HG03342 (cell line): ENCODE results near the gene IGFL4.
"Not testable (repeated sequence)": the region's sequence is repeated elsewhere in the genome, so short reads cannot be mapped to it uniquely, and the experiment has no call there.

ENCODE experiments used
- ATAC-seq: cut with Tn5 transposase; IDR thresholded peaks from one replicate; pipeline ENCODE4 v1.9.1; 2021; ENCODE audit warnings: mild to moderate bottlenecking, moderate library complexity; ENCODE audit not compliant: unreplicated experiment

Gene IGFL4

GRCh38 chr19:46040952-46041500 is at the start of gene IGFL4:
IGFL4 (minus strand) TSS chr19:46041002; CDS start chr19:46040962, 40 bp downstream.
- ATAC-seq: no peak

DNA sequence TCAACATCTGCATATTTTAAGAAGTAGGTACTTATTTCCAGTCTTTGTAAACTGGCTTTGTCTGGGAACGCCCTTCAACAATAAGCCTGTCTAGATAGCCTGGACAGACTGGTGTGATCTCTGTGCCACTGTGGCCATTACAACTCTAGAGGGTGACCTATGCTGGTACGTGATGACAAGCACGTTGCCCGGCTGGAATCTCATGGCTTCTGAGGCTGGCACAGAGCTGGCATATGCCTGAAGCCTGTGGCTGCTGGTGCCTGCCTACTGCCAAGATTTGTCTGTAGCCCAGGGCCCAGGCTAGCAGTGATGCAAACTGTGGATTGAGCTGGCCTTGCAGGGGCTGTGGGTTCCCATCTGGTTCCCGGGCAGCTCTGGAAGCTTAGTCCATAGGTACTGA is 49.6 kb upstream of the IGFL4 start:
- no peak for ATAC-seq

GRCh38 chr19:46089432-46089831 is 48.6 kb upstream of the IGFL4 start:
- ATAC-seq: no peak

DNA sequence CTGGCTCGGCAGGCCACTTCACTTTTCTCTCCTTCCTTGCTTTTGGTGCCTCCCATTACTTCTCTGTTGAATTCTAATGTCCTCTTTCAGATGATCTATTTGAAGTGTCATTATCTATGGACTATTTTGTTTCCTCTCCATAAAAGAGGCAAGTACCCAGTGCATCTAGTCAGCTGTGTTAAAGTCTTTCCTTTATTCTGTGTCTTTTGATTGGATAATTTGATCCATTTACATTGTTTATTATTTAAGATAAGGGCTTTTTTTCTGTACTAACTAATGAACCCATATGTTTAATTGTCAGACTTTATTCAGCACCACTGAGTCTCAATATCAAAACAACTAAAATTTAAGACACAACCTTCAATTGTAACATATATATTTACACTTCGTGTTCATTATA is 47.3 kb upstream of the IGFL4 start:
- ATAC-seq: no peak

DNA sequence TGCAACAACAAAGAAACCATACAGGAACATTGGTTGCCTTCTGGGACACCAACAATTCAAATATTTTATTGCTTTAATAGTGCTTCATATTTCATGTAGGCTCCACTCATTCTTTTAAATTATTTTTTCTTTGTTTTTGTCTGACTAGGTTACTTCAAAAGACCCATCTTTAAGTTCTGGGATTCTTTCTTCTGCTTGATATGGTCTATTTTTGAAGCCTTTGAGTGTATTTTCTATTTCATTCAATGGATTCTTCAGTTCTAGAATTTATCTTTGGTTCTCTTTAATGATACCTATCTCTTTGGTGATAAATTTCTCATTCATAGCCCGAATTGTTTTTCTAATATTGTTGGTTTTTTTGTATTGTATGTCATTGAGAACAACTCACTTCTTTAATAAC is 45.1 kb upstream of the IGFL4 start:
- ATAC-seq: no peak

GRCh38 chr19:46082728-46083050 is 41.9 kb upstream of the IGFL4 start:
- ATAC-seq: no peak

DNA sequence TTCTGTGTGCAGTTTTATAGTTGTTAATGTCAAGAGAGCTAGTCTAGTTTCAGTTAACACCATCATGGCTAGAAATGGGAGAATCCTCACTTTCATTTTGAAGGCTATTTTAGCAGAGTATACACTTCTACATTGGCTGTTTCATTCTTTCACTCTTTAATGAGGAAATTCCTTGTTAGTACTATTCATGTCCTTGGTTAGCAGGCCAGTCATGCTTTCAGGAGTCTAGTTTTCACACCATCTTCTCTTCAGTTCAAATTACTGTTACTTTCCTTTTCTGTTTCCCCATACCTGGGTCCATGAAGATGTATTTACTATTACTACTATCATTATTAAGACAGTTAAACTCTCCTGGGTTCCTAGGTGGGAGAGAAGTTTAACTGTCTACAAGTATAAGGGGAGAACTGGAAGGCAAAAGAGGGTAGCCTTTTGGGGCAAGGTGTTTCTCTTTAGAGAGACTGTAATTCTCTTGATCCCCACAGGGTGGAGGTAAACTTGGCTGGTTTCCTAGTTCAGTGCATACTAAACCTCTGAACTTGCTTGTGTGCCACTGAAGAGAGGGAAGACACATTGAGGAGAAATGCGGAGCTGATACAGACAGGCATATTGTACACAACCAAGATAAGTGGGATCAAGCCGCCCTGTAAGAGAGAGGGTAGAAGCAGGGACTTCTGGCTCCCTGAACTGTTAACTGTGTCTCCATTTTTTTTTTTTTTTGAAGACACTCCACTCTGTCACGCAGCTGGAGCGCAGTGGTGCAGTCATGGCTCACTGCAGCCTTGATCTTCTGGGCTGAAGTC is 41.3 kb upstream of the IGFL4 start:
- ATAC-seq: no peak

- no peak for ATAC-seq
Observed at GRCh38 chr19:46080561-46080960, 39.8 kb upstream of the IGFL4 start.

DNA sequence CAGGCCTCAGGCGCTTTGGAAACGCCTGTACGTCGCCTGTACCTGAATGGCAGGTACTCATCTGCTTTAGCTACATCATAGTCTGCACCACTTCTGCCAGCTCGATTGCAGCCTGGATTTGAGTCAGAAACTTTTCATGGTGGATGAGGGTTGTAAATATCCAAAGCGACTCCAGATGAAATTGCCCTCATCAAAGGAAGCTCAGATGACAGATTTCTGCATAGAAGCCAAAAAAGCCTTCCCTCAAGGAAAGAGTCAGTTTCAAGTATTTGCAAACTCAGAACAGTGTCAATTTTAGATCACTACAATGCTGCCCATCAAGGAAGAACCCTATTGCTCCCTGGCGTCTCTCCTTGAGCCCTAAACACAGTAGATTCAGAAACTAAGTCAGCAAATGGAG is 38.8 kb upstream of the IGFL4 start:
- no peak for ATAC-seq

DNA sequence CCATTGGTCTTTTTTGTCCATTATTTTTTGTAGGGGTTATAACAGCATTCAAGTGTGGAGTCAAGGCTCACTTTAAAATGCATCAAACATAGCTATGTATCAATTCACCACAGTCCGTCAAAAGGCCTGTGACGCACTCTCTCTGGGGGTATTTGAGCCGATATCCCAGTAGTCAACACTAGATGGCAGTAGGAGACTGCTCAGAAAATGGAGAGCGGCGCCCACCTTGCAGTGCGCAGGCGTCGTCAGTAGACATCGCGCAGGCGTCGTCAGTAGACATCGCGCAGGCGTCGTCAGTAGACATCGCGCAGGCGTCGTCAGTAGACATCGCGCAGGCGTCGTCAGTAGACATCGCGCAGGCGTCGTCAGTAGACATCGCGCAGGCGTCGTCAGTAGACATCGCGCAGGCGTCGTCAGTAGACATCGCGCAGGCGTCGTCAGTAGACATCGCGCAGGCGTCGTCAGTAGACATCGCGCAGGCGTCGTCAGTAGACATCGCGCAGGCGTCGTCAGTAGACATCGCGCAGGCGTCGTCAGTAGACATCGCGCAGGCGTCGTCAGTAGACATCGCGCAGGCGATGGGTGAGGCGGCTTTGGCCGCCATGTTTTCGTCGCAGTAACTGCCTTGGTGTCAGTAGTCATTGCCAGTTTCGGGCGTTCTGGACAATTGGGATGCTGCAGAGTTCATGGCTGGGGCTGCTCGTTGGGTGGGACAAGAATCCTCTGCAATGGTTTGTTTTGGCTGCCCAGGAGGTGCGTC is 38.0 kb upstream of the IGFL4 start:
- not testable (repeated sequence) for ATAC-seq

- ATAC-seq: no peak
Observed at GRCh38 chr19:46077815-46078167, 37.0 kb upstream of the IGFL4 start.

DNA sequence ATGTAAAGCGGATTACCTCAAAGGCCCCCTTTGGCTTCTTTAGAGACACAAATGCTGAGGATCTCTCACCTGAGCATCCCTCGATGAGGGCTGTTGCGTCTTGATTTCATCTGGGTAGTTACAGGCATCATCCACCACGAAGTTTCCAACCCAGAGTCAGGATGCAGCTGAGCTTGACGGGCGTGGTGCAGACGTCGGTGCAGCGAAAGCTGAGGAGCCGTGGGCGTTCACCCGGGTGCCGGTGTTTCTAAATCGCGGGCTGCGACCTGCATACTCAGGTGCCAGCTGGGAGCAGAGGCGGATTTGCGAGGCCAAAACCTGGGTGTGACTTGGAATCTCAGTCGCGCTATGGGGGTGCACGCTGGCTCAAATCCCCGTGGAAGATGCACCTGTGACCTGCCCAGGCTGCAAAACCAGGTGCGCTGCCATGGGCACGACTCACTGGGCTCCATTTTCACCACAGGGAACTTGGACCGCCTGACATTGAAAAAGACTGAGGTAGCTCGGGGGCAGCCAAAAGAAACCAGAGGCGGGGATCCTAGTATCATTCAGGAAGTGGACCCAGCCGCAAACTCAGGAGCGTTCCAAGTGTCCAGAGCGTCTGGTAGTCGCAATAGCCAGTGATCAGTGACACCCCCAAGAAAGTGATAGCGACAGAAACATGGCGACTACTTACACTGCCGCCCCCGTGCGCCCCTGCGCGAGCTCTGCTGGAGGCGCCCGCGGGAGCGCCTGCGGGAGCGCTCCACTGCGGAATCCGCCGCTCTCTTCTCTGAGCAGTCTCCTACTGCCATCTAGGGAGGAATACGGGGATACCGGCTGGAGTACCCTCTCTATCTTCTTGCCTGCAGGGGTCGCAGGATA is 36.4 kb upstream of the IGFL4 start:
- ATAC-seq: no peak

DNA sequence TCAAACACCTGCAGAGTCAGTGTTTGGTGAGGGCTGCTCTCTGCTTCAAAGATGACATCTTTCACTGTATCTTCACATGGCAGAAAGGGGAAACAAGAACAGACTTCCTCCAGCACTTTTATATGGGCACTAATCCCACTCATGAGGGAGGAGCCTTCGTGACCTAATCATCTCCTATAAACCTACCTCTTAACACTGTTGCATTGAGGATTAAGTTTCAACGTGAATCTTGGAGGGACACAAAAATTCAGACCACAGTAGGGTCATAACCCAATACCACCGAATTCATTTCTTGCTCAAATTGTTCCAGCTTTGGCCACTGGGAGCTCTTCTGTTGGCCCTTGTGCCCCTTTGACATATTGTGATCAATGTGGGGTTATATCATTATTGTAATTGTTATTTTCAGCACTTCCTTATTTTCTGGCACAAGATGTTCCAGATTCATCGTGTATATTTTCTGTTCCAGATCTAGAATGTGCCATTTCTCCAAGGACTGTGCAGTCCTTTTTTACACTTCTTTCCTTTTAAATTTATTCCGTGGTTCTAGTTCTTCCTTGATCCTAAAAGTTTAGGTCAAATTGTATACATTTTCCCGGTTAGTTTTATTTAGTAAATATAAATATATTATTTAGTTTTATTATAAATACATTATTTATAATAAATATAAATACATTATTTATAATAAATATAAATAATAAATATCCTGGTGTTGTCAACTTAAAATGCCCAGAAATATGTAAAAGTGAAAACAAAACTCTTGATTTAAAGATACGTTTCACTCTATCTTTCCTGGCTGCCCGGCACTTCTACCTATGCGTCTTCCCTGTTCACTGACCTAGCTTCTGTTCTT is 35.5 kb upstream of the IGFL4 start:
- no peak for ATAC-seq

GRCh38 chr19:46073268-46073922 is 32.6 kb upstream of the IGFL4 start:
- no peak for ATAC-seq

DNA sequence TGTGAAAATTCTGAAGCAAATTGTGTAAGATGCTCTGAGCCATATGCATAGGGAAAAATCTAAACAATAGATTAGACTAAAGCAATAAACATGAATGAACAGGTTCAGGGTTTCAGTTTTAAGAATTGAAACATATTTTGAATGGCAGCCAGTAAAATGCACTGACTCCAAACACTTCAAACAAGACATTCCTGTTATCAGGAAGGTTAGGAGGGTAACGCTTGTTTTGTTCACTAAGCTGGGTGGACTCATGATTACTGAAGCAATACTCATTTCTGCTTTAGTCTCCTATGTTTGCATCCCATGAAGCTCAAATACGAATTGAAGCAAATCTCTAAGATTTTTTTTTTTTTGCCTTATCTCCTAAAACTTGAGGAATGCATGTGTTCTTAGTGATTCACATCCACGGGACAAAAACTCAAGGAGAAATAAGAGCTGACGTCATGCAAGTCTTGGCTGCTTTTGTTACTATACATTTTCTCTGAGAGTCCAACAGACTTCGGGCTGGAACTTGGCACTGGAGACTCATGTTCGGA is 29.1 kb upstream of the IGFL4 start:
- ATAC-seq: no peak

GRCh38 chr19:46068345-46069258 is 27.8 kb upstream of the IGFL4 start:
- ATAC-seq: no peak

- no peak for ATAC-seq
Observed at GRCh38 chr19:46067691-46068090, 26.9 kb upstream of the IGFL4 start.

DNA sequence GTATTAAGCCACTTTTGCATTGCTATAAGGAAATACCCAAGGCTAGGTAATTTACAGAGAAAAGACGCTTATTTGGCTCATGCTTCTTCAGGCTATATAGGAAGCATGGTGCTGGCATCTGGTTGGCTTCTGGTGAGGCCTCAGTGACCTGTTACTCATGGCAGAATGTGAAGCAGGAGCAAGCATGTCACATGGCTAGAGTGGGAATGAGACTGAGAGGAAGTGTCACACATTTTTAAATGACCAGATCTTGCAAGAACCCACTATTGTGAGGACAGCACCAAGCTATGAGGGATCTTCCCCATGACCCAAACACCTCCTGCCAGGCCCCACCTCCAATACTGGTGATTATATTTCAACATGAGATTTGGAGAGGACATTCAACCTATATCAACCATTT is 25.7 kb upstream of the IGFL4 start:
- ATAC-seq: no peak
